ENCODE data around the gene EIF3M. TPM values are rescaled to one million over a fixed set of nuclear protein-coding genes. Genes with fewer than 3 reads are reported as not detected.
"Not testable (repeated sequence)": the region's sequence is repeated elsewhere in the genome, so short reads cannot be mapped to it uniquely, and the experiment has no call there.

Gene EIF3M
- total and polyA plus RNA-seq, 2 donors (not counting 1 experiment from before 2014, with no cell fraction given), result 240 to 491 TPM

DNA sequence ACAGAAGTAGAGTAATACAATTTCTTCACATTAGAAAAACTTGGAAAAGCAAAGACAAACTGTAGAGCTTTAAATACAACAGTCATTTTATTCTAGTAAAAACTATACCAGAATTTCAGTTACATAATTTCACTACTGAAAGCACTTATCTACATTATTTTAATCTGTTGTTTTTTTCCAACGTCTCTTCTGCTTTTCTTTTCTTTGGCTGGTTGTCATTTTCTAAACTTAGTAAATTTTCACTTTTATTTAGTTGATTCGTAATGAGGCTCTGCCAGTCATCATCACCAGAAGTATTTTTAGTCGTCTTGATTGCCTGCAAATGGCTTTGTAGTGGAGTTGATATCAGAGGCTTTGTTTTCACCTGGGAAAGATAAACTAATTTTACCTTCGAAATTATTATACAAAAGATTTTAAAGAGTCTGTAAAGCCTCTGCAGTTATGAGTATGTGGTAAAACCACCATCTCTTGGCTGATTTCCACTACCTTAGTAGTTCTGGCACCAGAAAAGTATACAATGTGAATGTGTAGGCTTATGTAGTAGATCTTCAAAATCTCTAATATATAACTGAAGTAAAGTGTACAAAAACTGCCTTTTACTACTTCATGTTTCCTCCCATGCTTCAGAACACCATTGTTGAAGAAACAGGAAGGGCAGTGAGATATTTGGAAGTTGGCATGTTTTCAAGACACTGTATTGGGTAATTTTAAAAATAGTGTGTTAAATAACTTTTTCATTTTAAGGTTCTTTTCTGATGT, 19.2 kb downstream of the EIF3M start:
- Histone ChIP-seq H3K4me1 (ENCODE audit: control insufficient read depth, extremely low read depth, insufficient read depth, low read length) (no peaks in the 10 kb centered on the region), H3K27me3 (ENCODE audit: control insufficient read depth, insufficient read depth, low read length) (no peaks in the 10 kb centered on the region), H3K79me2 (ENCODE audit: control insufficient read depth, insufficient read depth, low read length) (no peaks in the 10 kb centered on the region), H3K9me3 (ENCODE audit: control insufficient read depth, insufficient read depth, low read depth, low read length) (no peaks in the 10 kb centered on the region), H3K9ac (ENCODE audit: insufficient read depth, low read length) (no peak overlapping the region), H3K4me3 (replicated peaks in 1 of 4; ENCODE audit: control extremely low read depth in 1 of 4, insufficient read depth in 1 of 4, low read depth in 3 of 4, low read length in 4 of 4) (no peak overlapping the region), H4K20me1 (ENCODE audit: control insufficient read depth, extremely low read depth, insufficient read depth, low read length) (no peaks in the 10 kb centered on the region), H3K4me2 (ENCODE audit: extremely low read depth, insufficient read depth, low read length) (no peak overlapping the region), H3K36me3 (ENCODE audit: control insufficient read depth, insufficient read depth, low read length) (peaks cover 8% of the 10 kb centered on the region), H3K27ac (ENCODE audit: insufficient read depth, low read length) (no peak overlapping the region), H2AFZ (ENCODE audit: low read length) (no peak overlapping the region)
- TF ChIP-seq, protein P1, sequence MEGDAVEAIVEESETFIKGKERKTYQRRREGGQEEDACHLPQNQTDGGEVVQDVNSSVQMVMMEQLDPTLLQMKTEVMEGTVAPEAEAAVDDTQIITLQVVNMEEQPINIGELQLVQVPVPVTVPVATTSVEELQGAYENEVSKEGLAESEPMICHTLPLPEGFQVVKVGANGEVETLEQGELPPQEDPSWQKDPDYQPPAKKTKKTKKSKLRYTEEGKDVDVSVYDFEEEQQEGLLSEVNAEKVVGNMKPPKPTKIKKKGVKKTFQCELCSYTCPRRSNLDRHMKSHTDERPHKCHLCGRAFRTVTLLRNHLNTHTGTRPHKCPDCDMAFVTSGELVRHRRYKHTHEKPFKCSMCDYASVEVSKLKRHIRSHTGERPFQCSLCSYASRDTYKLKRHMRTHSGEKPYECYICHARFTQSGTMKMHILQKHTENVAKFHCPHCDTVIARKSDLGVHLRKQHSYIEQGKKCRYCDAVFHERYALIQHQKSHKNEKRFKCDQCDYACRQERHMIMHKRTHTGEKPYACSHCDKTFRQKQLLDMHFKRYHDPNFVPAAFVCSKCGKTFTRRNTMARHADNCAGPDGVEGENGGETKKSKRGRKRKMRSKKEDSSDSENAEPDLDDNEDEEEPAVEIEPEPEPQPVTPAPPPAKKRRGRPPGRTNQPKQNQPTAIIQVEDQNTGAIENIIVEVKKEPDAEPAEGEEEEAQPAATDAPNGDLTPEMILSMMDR (conservative IDR thresholded peaks at IDR 0.05 in 1 of 2, IDR thresholded peaks at IDR 0.05 in 1 of 2; ENCODE audit: low read depth in 1 of 2, low read length in 2 of 2), result no peak
- no peak for TF ChIP-seq EZH2 (IDR thresholded peaks at IDR 0.05; ENCODE audit: low read length, missing control alignments)
- DNase-seq (ENCODE audit: low read depth in 2 of 2), result peak; percentile 50 to 66

DNA sequence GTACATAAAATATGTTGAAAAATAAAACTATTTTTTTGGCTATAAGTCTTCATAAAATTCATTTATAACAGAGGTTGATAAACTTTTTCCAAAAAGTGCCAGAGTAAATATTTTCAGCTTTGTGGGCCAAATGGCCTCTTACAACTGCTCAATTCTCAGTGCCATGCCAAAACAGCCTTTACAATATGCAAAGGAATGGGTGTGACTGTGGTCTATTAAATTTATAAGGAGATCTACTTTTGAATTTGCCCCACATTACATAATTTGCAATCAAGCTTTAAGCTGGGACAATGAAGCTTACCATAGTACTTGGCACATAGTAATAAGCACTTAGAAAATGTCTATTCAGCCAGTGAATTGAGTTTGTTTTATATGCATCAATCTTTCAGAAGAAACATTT, 22.6 kb downstream of the EIF3M start:
- H3K27me3 ChIP-seq (ENCODE audit: control insufficient read depth, insufficient read depth, low read length), result no peaks in the 10 kb centered on the region
- TF ChIP-seq EZH2 (IDR thresholded peaks at IDR 0.05; ENCODE audit: low read length, missing control alignments), result no peak
- TF ChIP-seq, protein P1 (conservative IDR thresholded peaks at IDR 0.05 in 1 of 2, IDR thresholded peaks at IDR 0.05 in 1 of 2; ENCODE audit: low read depth in 1 of 2, low read length in 2 of 2), result no peak
- H3K79me2 ChIP-seq (ENCODE audit: control insufficient read depth, insufficient read depth, low read length), result no peaks in the 10 kb centered on the region
- H3K36me3 ChIP-seq (ENCODE audit: control insufficient read depth, insufficient read depth, low read length), result peaks cover 3% of the 10 kb centered on the region
- no peak overlapping the region for H3K27ac ChIP-seq (ENCODE audit: insufficient read depth, low read length)
- H3K4me1 ChIP-seq (ENCODE audit: control insufficient read depth, extremely low read depth, insufficient read depth, low read length), result no peaks in the 10 kb centered on the region
- H3K9ac ChIP-seq (ENCODE audit: insufficient read depth, low read length), result no peak overlapping the region
- no peak overlapping the region for H3K4me2 ChIP-seq (ENCODE audit: extremely low read depth, insufficient read depth, low read length)
- DNase-seq (ENCODE audit: low read depth in 2 of 2), result no peak
- no peaks in the 10 kb centered on the region for H4K20me1 ChIP-seq (ENCODE audit: control insufficient read depth, extremely low read depth, insufficient read depth, low read length)
- H3K9me3 ChIP-seq (ENCODE audit: control insufficient read depth, insufficient read depth, low read depth, low read length), result no peaks in the 10 kb centered on the region
- H3K4me3 ChIP-seq (replicated peaks in 1 of 4; ENCODE audit: control extremely low read depth in 1 of 4, insufficient read depth in 1 of 4, low read depth in 3 of 4, low read length in 4 of 4), result no peak overlapping the region
- H2AFZ ChIP-seq (ENCODE audit: low read length), result no peak overlapping the region

DNA sequence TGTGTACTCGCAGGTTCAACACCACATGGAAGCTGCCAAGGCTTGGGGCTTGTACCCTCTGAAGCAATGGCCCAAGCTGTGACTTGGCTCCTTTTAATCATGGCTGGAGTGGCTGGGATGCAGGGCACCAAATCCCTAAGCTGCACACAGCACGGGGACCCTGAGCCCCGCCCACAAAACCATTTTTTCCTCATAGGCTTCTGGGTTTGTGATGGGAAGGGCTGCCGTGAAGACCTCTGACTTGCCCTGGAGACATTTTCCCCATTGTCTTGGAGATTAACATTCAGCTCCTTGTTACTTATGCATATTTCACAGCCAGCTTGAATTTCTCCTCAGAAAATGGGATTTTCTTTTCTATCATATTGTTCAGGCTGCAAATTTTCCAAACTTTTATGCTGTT, 25.2 kb downstream of the EIF3M start:
- not testable (repeated sequence) for H3K79me2 ChIP-seq (ENCODE audit: control insufficient read depth, insufficient read depth, low read length); H3K27me3 ChIP-seq (ENCODE audit: control insufficient read depth, insufficient read depth, low read length); H3K9me3 ChIP-seq (ENCODE audit: control insufficient read depth, insufficient read depth, low read depth, low read length); H4K20me1 ChIP-seq (ENCODE audit: control insufficient read depth, extremely low read depth, insufficient read depth, low read length); H3K27ac ChIP-seq (ENCODE audit: insufficient read depth, low read length); H3K4me1 ChIP-seq (ENCODE audit: control insufficient read depth, extremely low read depth, insufficient read depth, low read length); H3K4me3 ChIP-seq (replicated peaks in 1 of 4; ENCODE audit: control extremely low read depth in 1 of 4, insufficient read depth in 1 of 4, low read depth in 3 of 4, low read length in 4 of 4); H2AFZ ChIP-seq (ENCODE audit: low read length); H3K4me2 ChIP-seq (ENCODE audit: extremely low read depth, insufficient read depth, low read length); H3K9ac ChIP-seq (ENCODE audit: insufficient read depth, low read length); H3K36me3 ChIP-seq (ENCODE audit: control insufficient read depth, insufficient read depth, low read length); DNase-seq (ENCODE audit: low read depth in 2 of 2)
